ENCODE results near the gene PRSS3.
"Not testable (repeated sequence)": the region's sequence is repeated elsewhere in the genome, so short reads cannot be mapped to it uniquely, and the experiment has no call there.

DNA sequence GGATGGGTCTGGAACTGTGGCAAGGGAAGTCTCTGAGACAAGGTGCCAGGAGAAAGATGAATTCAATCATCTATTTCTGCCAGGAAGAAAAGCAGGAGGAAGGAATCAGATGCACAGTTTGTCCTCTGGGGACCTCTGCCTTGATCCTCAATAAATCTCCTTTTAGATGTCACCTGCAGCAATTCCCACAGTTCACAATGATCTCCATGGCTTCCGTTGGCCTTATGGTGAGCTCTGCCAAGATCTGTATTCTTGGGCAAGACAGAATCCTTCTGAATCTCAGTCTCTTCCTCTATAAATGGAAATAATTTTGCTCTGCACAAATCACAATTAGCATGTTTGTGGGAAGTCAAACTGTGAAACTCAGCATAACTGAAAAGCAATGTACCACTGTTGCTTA is 1.9 kb upstream of the PRSS3 start:
- TF ChIP-seq, protein P1, sequence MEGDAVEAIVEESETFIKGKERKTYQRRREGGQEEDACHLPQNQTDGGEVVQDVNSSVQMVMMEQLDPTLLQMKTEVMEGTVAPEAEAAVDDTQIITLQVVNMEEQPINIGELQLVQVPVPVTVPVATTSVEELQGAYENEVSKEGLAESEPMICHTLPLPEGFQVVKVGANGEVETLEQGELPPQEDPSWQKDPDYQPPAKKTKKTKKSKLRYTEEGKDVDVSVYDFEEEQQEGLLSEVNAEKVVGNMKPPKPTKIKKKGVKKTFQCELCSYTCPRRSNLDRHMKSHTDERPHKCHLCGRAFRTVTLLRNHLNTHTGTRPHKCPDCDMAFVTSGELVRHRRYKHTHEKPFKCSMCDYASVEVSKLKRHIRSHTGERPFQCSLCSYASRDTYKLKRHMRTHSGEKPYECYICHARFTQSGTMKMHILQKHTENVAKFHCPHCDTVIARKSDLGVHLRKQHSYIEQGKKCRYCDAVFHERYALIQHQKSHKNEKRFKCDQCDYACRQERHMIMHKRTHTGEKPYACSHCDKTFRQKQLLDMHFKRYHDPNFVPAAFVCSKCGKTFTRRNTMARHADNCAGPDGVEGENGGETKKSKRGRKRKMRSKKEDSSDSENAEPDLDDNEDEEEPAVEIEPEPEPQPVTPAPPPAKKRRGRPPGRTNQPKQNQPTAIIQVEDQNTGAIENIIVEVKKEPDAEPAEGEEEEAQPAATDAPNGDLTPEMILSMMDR (IDR thresholded peaks at IDR 0.05), result not testable (repeated sequence)
- TF ChIP-seq POLR2A, POLR2AphosphoS5 (IDR thresholded peaks at IDR 0.05): not testable (repeated sequence)

All from breast epithelium (tissue), 3 donors.